Stimulated activated effector memory CD8-positive, alpha-beta T cell treated with anti-CD3 and anti-CD28 coated beads, Interleukin-12 subunit alpha, Interleukin-12 subunit beta, amount 100 ng/mL, for 72 hours (primary cell): Measurements from ENCODE around the gene PDS5B.
"Not testable (repeated sequence)": the region's sequence is repeated elsewhere in the genome, so short reads cannot be mapped to it uniquely, and the experiment has no call there.

Experiments
- ATAC-seq: fragments of 150-1000 bp; cut with Tn5 transposase; 2 replicates; pipeline ENCODE4 v1.10.0; 2021
- DNase-seq, 2 donors: peaks; one replicate each; pipeline ENCODE4 v3.0.0; 2021 to 2022; ENCODE audit warnings: low spot score in 2 of 2
- H3K27ac Mint-ChIP-seq: one replicate; pipeline ENCODE4 v1.8.0; 2022; ENCODE audit warnings: mild to moderate bottlenecking, mixed read lengths
- H3K36me3 Mint-ChIP-seq: one replicate; pipeline ENCODE4 v1.8.0; 2022; ENCODE audit warnings: mild to moderate bottlenecking, mixed read lengths
- H3K4me1 Mint-ChIP-seq: one replicate; pipeline ENCODE4 v1.8.0; 2022; ENCODE audit warnings: mixed read lengths
- H3K4me3 Mint-ChIP-seq: one replicate; pipeline ENCODE4 v1.8.0; 2022; ENCODE audit warnings: mild to moderate bottlenecking, mixed read lengths
- H3K9me3 Mint-ChIP-seq: one replicate; pipeline ENCODE4 v1.8.0; 2022; ENCODE audit warnings: mixed read lengths

PDS5B gene

DNA sequence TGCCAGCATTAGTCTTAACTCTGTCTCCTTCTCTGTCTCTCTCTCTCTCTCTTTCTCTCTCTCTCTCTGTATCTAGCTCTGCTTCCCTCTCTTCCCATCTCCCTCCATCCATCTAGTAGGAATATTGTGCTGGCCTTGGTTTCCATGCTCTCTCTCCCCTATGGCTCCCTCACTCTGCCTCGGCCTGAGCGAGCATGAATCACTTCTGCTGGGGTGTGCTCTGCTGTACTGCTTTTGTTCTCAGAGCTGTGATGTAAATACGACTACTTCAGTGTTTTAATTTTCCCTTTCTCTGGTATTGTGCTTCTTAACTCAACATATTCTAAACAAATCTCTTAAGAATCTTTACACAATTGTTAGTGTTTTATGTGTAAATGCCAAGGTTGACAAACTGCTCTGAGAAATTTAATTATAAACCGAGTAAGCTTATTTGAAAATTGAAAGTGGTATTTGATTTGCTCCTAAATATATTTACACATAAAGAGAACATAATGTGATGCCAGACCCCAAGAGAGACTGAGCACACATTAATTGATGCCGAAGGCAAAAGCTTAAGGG is 218.5 kb downstream of the PDS5B start:
- Mint-ChIP-seq H3K4me3 (no peak overlapping the region), H3K36me3 (no peaks in the 10 kb centered on the region), H3K4me1 (no peaks in the 10 kb centered on the region), H3K27ac (no peak overlapping the region), H3K9me3 (peaks cover 3% of the 10 kb centered on the region)
- no peak for ATAC-seq
- DNase-seq, result no peak

GRCh38 chr13:32811297-32811800 is 225.1 kb downstream of the PDS5B start:
- no peak overlapping the region for H3K4me3 Mint-ChIP-seq
- H3K4me1 Mint-ChIP-seq, result peaks cover 9% of the 10 kb centered on the region
- peak overlapping the region; percentile 35 for H3K27ac Mint-ChIP-seq

DNA sequence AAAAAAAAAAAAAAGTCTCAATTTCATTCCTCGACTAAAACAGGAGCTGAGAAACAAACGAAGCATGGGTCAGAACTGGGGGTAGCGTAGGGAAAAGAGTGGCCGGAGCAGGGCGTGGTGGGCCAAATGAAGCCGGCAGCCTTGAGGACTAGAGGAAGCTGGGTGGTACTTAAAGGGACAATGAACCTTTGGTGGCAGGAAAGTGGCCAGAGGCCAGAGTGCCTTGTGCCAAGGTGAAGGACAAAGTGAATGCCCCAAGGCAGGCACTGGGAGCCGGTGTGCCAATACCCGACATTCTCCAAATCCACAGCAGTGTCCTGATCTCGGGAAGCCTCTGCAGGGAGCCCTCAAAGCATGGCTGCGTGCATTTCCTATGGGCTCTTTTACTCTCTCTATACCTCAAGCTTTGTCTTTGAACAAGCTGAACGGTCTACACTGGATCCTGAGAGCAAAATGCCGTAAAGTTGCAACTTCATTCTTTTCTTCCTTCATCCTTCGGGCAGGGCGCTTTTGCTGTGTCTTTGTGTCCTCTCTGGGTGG is 235.0 kb downstream of the PDS5B start:
- no peaks in the 10 kb centered on the region for H3K4me1 Mint-ChIP-seq
- H3K36me3 Mint-ChIP-seq, result no peaks in the 10 kb centered on the region
- ATAC-seq, result peak; percentile 13

More at GRCh38 chr13:32811297-32811800, 225.1 kb downstream of the PDS5B start:
- no peak for DNase-seq
- peak; percentile 55 for ATAC-seq
- Mint-ChIP-seq H3K36me3 (no peaks in the 10 kb centered on the region), H3K9me3 (peaks cover 9% of the 10 kb centered on the region)

DNA sequence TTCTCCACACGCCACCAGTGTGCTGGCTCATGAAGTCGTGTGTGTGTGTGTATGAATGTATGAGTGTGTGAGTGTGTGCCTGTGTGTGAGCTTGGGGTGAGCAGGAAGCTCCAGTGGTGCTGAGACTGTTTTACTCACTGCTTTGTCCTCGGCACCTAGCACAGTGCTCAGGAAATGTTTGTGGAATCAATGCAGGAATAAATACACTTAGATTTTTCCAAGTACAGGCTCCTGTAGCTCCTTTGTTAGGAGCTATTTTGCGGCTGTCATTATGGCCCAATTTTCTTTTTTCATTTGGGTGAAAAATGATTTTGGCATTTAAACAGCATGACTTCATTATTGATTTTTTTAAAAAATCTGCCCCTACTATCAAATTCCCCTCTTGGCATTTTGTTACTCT is 236.5 kb downstream of the PDS5B start:
- H3K27ac Mint-ChIP-seq, result no peak overlapping the region
- ATAC-seq (no peak), DNase-seq (no peak)
- no peaks in the 10 kb centered on the region for H3K36me3 Mint-ChIP-seq
- H3K9me3 Mint-ChIP-seq, result no peaks in the 10 kb centered on the region
- H3K4me3 Mint-ChIP-seq, result no peak overlapping the region
- no peaks in the 10 kb centered on the region for H3K4me1 Mint-ChIP-seq

More for the DNA sequence above, 235.0 kb downstream of the PDS5B start:
- Mint-ChIP-seq H3K4me3 (no peak overlapping the region), H3K27ac (no peak overlapping the region), H3K9me3 (no peaks in the 10 kb centered on the region)
- no peak for DNase-seq

- no peaks in the 10 kb centered on the region for H3K36me3 Mint-ChIP-seq
- H3K27ac Mint-ChIP-seq, result no peak overlapping the region
- no peaks in the 10 kb centered on the region for H3K4me1 Mint-ChIP-seq
- H3K4me3 Mint-ChIP-seq, result no peak overlapping the region
- no peaks in the 10 kb centered on the region for H3K9me3 Mint-ChIP-seq
- no peak for DNase-seq
- no peak for ATAC-seq
Measured at GRCh38 chr13:32823597-32823996, 237.3 kb downstream of the PDS5B start.

DNA sequence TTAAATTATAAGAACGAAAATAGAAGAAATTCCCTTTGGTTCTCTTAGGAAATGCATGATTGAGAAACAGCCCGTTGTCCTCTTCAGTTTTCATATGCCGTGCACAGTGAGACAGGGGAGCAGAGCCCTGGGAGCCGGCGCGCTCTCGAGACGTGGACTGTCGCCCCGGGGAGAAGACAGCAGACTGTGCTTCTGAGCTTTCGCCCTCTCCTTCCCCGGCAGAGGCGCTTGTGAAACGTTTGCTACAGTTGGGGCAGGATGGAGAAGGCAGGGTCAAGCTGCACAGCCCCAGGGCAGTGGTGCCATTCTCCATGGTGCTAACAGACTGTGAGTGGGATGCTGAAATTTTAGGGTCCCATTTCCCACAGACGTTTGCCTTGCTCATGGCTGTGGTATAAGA is 237.8 kb downstream of the PDS5B start:
- H3K27ac Mint-ChIP-seq, result no peak overlapping the region
- no peak for ATAC-seq
- no peaks in the 10 kb centered on the region for H3K9me3 Mint-ChIP-seq
- DNase-seq, result no peak
- no peaks in the 10 kb centered on the region for H3K36me3 Mint-ChIP-seq
- H3K4me1 Mint-ChIP-seq, result no peaks in the 10 kb centered on the region
- H3K4me3 Mint-ChIP-seq, result no peak overlapping the region

GRCh38 chr13:32824675-32825074 is 238.4 kb downstream of the PDS5B start:
- ATAC-seq, result no peak
- H3K9me3 Mint-ChIP-seq, result no peaks in the 10 kb centered on the region
- H3K27ac Mint-ChIP-seq, result no peak overlapping the region
- DNase-seq, result no peak
- no peaks in the 10 kb centered on the region for H3K4me1 Mint-ChIP-seq
- no peak overlapping the region for H3K4me3 Mint-ChIP-seq
- H3K36me3 Mint-ChIP-seq, result no peaks in the 10 kb centered on the region

- Mint-ChIP-seq H3K4me3 (no peak overlapping the region), H3K4me1 (no peaks in the 10 kb centered on the region), H3K36me3 (no peaks in the 10 kb centered on the region), H3K9me3 (no peaks in the 10 kb centered on the region), H3K27ac (no peak overlapping the region)
- DNase-seq, result no peak
- ATAC-seq, result no peak
Measured at GRCh38 chr13:32825481-32825880, 239.2 kb downstream of the PDS5B start.

- peak; percentile 40 for ATAC-seq
- H3K27ac Mint-ChIP-seq, H3K36me3 Mint-ChIP-seq, H3K9me3 Mint-ChIP-seq, DNase-seq, H3K4me1 Mint-ChIP-seq, H3K4me3 Mint-ChIP-seq: not testable (repeated sequence)
Measured at GRCh38 chr13:32826372-32826771, 240.1 kb downstream of the PDS5B start.
